ENCODE data around the gene EEF1B2. TPM values are rescaled to one million over a fixed set of nuclear protein-coding genes. Genes with fewer than 3 reads are reported as not detected.

Gene EEF1B2
- total RNA-seq, 1 experiment from 2014 or later, result 786 TPM

DNA sequence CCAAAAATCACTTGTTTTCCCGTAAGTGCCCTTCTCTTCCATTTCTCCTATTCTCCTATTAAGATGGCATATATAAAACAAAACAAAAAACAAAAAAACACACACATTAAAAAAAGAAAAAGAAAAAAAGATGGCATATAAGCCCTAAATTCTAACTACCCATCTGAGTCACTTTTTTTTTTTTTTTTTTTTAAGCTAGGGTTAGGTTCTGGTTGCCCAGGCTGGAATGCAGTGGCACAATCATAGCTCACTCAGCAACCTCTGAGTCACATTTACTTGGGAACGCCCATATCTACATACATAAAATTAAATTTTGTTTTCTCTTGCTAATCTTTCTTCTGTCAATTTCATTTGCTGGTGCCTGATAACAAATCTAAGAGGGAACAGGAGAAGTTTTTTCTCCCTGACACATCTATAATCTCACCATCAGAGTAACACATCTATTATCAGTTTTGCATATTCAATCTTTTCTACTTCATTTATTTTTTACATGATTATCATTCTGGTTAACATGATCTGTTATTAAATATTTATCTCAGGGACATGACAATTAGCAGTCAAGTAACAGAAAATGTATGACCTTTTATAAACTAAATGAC, 52.1 kb downstream of the EEF1B2 start:
- Histone ChIP-seq H3K9ac (ENCODE audit: low read length) (no peak overlapping the region), H2AFZ (ENCODE audit: low read length) (no peak overlapping the region), H3K79me2 (ENCODE audit: low read length) (no peaks in the 10 kb centered on the region), H4K20me1 (ENCODE audit: insufficient read depth, low read depth, low read length) (no peaks in the 10 kb centered on the region), H3K4me3 (ENCODE audit: low read length) (no peak overlapping the region), H3K4me2 (ENCODE audit: low read depth, low read length, poor library complexity, severe bottlenecking) (no peak overlapping the region), H3K9me2 (replicated peaks; ENCODE audit: insufficient read depth, low read length) (no peaks in the 10 kb centered on the region), H3K27me3 (ENCODE audit: low read length) (no peaks in the 10 kb centered on the region), H3K4me1 (ENCODE audit: low read length) (no peaks in the 10 kb centered on the region), H3K9me3 (ENCODE audit: low read length) (no peaks in the 10 kb centered on the region), H3K27ac (ENCODE audit: low read length) (no peak overlapping the region), H3K36me3 (ENCODE audit: insufficient read depth, low read length) (no peaks in the 10 kb centered on the region)
- DNase-seq, result no peak

Small RNA genes lying within 50 kb of the gene (small RNA-seq; reads per million reads assigned to genes)
- gene RF00134 (not detected), gene RF02271 (not detected), gene SNORA41 (not detected), gene SNORD51 (not detected)

Other genes starting within 250 kb of the EEF1B2 start
- 8.8 and 14.8 TPM in 2 replicates for gene INO80D, start 73.7 kb upstream of the EEF1B2 start, total RNA-seq (2014; rRNA removed; shearing (Covaris generic); ENCODE audit: low replicate concordance)
- gene NDUFS1, start 451 bp upstream of the EEF1B2 start, total RNA-seq (2014; rRNA removed; shearing (Covaris generic); ENCODE audit: low replicate concordance), result 76.4 and 83.6 TPM in 2 replicates
- 1.9 and 2.5 TPM in 2 replicates for gene ZDBF2, start 114.8 kb downstream of the EEF1B2 start, total RNA-seq (2014; rRNA removed; shearing (Covaris generic); ENCODE audit: low replicate concordance)

Data from Karpas-422 (cell line).